Omental fat pad (tissue), 4 donors: ENCODE measurements around the gene GAS2. TPM values are rescaled to one million over a fixed set of nuclear protein-coding genes. Genes with fewer than 3 reads are reported as not detected.
"Not testable (repeated sequence)": the region's sequence is repeated elsewhere in the genome, so short reads cannot be mapped to it uniquely, and the experiment has no call there.

ENCODE experiments used
- ATAC-seq: fragments of 150-250 bp; one replicate; pipeline ENCODE4 v1.9.1; 2016; ENCODE audit warnings: mild to moderate bottlenecking, moderate library complexity; ENCODE audit not compliant: low FRiP score
- DNase-seq: peaks from one replicate; pipeline ENCODE4 v3.0.0-alpha.2; 2019; ENCODE audit warnings: low spot score
- CTCF ChIP-seq, 3 donors: fragments of 450-650 bp; IDR thresholded peaks; one replicate each; pipeline ENCODE4 v1.5.1; 2016 to 2017; ENCODE audit warnings: antibody characterized with exemption in 3 of 3, mild to moderate bottlenecking in 3 of 3, moderate library complexity in 2 of 3
- total RNA-seq, 4 donors: library from RNA; depleted of rRNA; stranded (reverse); fragments of >200 nt; gene quantifications; one replicate each; pipeline ENCODE4 v1.1.0, GENCODE V29; 2016

The GAS2 gene
- total RNA-seq, 4 donors from 2014 or later: 0.63 to 4.9 (median 2.5) TPM

DNA sequence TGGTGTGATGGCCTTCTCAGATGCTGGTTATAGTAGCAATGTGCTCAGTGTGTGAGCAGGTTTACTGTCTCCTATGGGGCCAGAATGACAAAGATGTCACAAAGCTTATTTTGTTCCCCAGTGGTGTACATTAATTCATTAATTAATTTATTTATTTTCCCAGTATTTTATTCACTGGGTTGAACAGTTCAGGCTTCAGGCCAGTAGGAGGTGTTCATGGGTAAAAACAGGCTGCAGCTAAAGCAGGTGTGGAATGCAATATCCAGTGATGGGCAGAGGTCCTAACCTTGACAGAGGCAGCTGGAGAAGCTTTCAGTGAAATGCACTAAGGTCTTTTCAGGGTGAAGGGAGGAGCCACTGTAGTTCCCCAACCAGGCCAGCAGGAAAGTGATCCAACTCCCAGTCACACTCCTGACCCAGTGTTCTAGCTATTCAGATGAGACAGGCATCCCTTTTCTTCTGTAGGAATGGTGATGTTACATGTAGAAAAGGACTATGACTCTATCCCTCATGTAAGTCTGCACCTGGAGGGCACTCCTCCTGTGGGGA lies 33.0 kb upstream of the GAS2 start:
- TF ChIP-seq CTCF (IDR thresholded peaks at IDR 0.05): no peak
- DNase-seq (no peak), ATAC-seq (no peak)

GRCh38 chr11:22634897-22635629 lies 31.3 kb upstream of the GAS2 start:
- TF ChIP-seq CTCF (IDR thresholded peaks at IDR 0.05): no peak
- ATAC-seq: no peak
- no peak for DNase-seq

- ATAC-seq: no peak
- TF ChIP-seq CTCF (IDR thresholded peaks at IDR 0.05): no peak
- no peak for DNase-seq
Measured at GRCh38 chr11:22635689-22636088, 30.7 kb upstream of the GAS2 start.

DNA sequence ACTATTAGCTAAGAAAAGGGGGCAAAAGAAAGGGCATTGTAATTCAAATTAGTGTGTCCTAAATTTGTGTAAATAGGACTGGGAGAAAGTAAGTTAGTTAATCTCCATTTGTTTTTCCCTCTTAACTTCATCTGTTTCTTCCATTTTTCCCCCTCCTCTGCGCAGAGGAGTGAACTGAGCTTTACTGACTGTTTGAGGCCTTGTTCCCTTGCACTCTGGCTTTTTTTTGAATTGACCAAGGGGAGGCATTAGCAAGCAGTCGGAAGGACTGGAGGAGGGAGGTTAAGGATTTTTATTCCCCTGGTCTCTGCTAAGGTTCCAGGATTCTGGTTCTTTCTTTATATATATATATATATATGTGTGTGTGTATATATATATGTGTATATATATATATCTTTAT lies 25.5 kb upstream of the GAS2 start:
- no peak for TF ChIP-seq CTCF (IDR thresholded peaks at IDR 0.05)
- ATAC-seq (no peak), DNase-seq (no peak)

GRCh38 chr11:22641559-22641958 lies 24.9 kb upstream of the GAS2 start:
- ATAC-seq (no peak), DNase-seq (no peak)
- TF ChIP-seq CTCF (IDR thresholded peaks at IDR 0.05): no peak

- DNase-seq: not testable (repeated sequence)
Measured at GRCh38 chr11:22652346-22652745, 14.1 kb upstream of the GAS2 start.

GRCh38 chr11:22656130-22656529 lies 10.3 kb upstream of the GAS2 start:
- ATAC-seq: no peak
- DNase-seq: no peak
- no peak for TF ChIP-seq CTCF (IDR thresholded peaks at IDR 0.05)

More at GRCh38 chr11:22652346-22652745, 14.1 kb upstream of the GAS2 start:
- ATAC-seq: not testable (repeated sequence)
